Measurements from ENCODE around the gene EPB41L1.

DNA sequence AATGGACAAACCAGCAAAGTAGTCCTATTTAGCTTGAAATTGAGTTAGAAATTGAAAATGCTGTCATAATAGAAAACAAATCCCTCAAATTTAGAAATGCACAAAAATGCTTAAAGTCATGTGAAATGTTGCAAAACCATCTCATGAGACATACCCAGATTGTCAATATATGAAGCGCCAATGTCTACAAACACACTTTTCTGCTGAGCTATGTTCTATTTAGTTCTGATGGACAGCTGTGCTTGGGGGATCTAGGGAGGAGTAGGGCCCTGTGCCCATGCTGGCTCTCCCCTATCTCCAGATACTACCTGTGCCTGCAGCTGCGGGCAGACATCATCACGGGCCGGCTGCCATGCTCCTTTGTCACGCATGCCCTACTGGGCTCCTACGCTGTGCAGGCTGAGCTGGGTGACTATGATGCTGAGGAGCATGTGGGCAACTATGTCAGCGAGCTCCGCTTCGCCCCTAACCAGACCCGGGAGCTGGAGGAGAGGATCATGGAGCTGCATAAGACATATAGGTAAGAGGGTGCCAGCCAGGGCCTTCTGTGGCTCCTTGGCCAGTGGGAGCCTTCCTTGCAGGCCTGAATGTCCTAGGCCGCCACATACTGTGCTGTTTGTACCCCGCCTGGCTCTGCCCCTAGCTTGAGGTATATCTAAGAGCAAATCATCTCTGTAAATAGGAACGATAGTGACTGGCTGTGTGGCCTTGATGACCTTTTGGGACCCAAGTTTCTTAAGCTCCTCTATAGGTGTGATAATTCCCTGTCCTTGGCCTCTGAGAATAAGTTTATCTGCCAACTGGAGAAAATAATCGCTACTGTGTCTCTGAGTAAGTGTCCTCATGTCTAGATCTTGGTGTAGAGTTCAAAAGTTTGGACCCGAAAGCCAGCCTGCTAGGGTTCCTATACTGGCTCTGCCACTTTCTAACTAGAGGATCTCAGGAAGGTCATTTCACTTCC is 30.6 kb downstream of the EPB41L1 start:
- TF ChIP-seq CTCF (IDR thresholded peaks at IDR 0.05 in 8 of 11, conservative IDR thresholded peaks at IDR 0.05 in 3 of 11) (no peak), POLR2A (IDR thresholded peaks at IDR 0.05) (no peak), POLR2AphosphoS5 (IDR thresholded peaks at IDR 0.05) (no peak)

Measured in spleen (tissue), 7 donors.